ENCODE measurements around the gene HIVEP3. TPM values are rescaled to one million over a fixed set of nuclear protein-coding genes. Genes with fewer than 3 reads are reported as not detected.

The HIVEP3 gene
- total RNA-seq, 1 experiment from 2014 or later = 1.4 TPM

GRCh38 chr1:41941381-41941780 lies 22.7 kb upstream of the HIVEP3 start:
- Mint-ChIP-seq H3K27ac (no peak overlapping the region), H3K4me1 (no peaks in the 10 kb centered on the region), H3K9me3 (peaks cover 9 to 15% of the 10 kb centered on the region in 2 experiments), H3K36me3 (ENCODE audit: insufficient read depth in 1 of 3, low read depth in 3 of 3) (peaks cover 0 to 5% (median 0%) of the 10 kb centered on the region in 3 experiments; a peak in 1 of 7 replicates), H3K4me3 (no peak overlapping the region), H3K27me3 (ENCODE audit: low read depth) (peaks cover 3% of the 10 kb centered on the region)
- no peaks in the 10 kb centered on the region for H3K9me3 ChIP-seq (ENCODE audit: control insufficient read depth, low read depth, low read length)
- H2BK20ac ChIP-seq (ENCODE audit: low read depth, low read length, poor library complexity, severe bottlenecking) = no peak overlapping the region
- no peak overlapping the region for H4K8ac ChIP-seq (replicated peaks; ENCODE audit: insufficient read length, low read depth, low read length)
- no peak overlapping the region for H2BK120ac ChIP-seq (ENCODE audit: low read depth, low read length, poor library complexity, severe bottlenecking)
- H3K9ac ChIP-seq (ENCODE audit: extremely low read depth, insufficient read length, low read length) = no peak overlapping the region
- H3K4ac ChIP-seq (ENCODE audit: low read depth, low read length) = no peak overlapping the region
- H4K91ac ChIP-seq (ENCODE audit: insufficient read length, low read depth, low read length) = no peak overlapping the region
- no peak for TF ChIP-seq CTCF (conservative IDR thresholded peaks at IDR 0.05)
- no peaks in the 10 kb centered on the region for H3K79me2 ChIP-seq (ENCODE audit: insufficient read depth, low read length)
- H3K23ac ChIP-seq (ENCODE audit: insufficient read length, low read depth, low read length) = no peak overlapping the region
- H3T11ph ChIP-seq (ENCODE audit: low read length) = no peak overlapping the region
- no peak overlapping the region for H3K27ac ChIP-seq (ENCODE audit: insufficient read length, low read depth, low read length)
- no peak overlapping the region for H3K18ac ChIP-seq (ENCODE audit: insufficient read length, low read depth, low read length)
- no peak overlapping the region for H2BK5ac ChIP-seq (ENCODE audit: insufficient read length, low read length)
- H2AK5ac ChIP-seq (ENCODE audit: insufficient read length, low read length) = no peak overlapping the region
- no peak overlapping the region for H2BK12ac ChIP-seq (ENCODE audit: insufficient read length, low read depth, low read length)
- no peak for DNase-seq
- no peak overlapping the region for H2BK15ac ChIP-seq (ENCODE audit: low read depth, low read length)
- H3K23me2 ChIP-seq (ENCODE audit: insufficient read length, low read depth, low read length, poor library complexity, severe bottlenecking) = no peaks in the 10 kb centered on the region
- H3K4me2 ChIP-seq (ENCODE audit: insufficient read depth, insufficient read length, low read length) = no peak overlapping the region
- no peak overlapping the region for H2AFZ ChIP-seq (ENCODE audit: low read length)
- no peaks in the 10 kb centered on the region for H3K4me1 ChIP-seq (ENCODE audit: insufficient read depth, low read length)
- no peak overlapping the region for H3K56ac ChIP-seq (ENCODE audit: insufficient read length, low read depth, low read length)
- H4K5ac ChIP-seq (ENCODE audit: insufficient read length, low read depth, low read length) = no peak overlapping the region
- WGBS (ENCODE audit: extremely low coverage, insufficient read length, low lambda C conversion rate) = no CpG with 5 or more reads among the region's 1 CpG
- no peaks in the 10 kb centered on the region for H3K79me1 ChIP-seq (ENCODE audit: insufficient read depth, low read depth, low read length, poor library complexity, severe bottlenecking)
- no peaks in the 10 kb centered on the region for H3K27me3 ChIP-seq (ENCODE audit: insufficient read depth, low read length)
- no peak overlapping the region for H3K14ac ChIP-seq (ENCODE audit: insufficient read depth, low read length)
- no peaks in the 10 kb centered on the region for H4K20me1 ChIP-seq (ENCODE audit: control insufficient read depth, insufficient read depth, insufficient read length)

Data from H9 (cell line).